Measurements from ENCODE around the gene GINS1.

Gene GINS1

DNA sequence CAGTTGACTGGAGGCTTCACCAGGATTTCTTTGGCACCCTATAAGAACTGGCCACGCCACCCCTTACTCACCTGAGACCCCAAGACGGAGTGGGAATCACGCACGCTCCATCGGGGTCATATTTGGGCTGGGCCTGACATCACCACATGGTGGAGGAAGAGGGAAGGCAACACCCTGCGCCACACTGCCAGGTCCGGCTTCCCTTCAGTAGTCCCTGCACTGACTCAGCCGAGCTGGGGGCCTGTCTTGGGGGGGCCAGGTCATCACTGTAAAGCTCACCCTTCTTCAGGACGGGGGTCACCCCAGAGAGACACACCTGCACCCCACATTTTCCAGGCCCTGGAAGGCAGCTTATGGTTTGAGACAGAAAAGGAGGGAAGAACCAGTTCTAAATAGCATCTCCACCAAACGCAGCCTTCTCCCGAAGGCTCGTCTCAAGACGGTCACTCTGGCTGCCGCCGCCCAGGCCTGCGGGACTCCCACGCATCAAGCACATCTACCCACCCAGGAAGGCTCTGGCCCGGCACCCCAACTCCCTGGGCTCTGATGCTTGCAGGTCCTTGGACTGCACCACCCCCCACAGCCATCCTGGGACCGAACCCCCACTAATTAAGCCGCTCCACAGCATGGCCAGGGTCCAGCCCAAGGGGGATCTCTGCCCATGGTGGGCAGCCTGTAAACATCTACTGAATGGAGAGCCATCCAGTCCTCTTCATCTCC is 51.8 kb downstream of the GINS1 start:
- Histone ChIP-seq H3K27ac (no peak overlapping the region), H3K9me3 (no peaks in the 10 kb centered on the region), H3K4me1 (ENCODE audit: control insufficient read depth in 1 of 2, insufficient read depth in 1 of 2, low read depth in 1 of 2, low read length in 1 of 2) (no peaks in the 10 kb centered on the region), H3K27me3 (no peaks in the 10 kb centered on the region), H3K4me3 (ENCODE audit: low read depth in 1 of 2, low read length in 1 of 2) (no peak overlapping the region), H3K36me3 (no peaks in the 10 kb centered on the region)
- no peak for TF ChIP-seq CTCF (IDR thresholded peaks at IDR 0.05)

- no peak for TF ChIP-seq CTCF (IDR thresholded peaks at IDR 0.05)
- Histone ChIP-seq H3K27me3 (no peaks in the 10 kb centered on the region), H3K4me3 (ENCODE audit: low read depth in 1 of 2, low read length in 1 of 2) (no peak overlapping the region), H3K9me3 (no peaks in the 10 kb centered on the region), H3K4me1 (ENCODE audit: control insufficient read depth in 1 of 2, insufficient read depth in 1 of 2, low read depth in 1 of 2, low read length in 1 of 2) (no peaks in the 10 kb centered on the region), H3K36me3 (no peaks in the 10 kb centered on the region), H3K27ac (no peak overlapping the region)
These were observed 52.6 kb downstream of the GINS1 start for GRCh38 chr20:25459916-25460535.

DNA sequence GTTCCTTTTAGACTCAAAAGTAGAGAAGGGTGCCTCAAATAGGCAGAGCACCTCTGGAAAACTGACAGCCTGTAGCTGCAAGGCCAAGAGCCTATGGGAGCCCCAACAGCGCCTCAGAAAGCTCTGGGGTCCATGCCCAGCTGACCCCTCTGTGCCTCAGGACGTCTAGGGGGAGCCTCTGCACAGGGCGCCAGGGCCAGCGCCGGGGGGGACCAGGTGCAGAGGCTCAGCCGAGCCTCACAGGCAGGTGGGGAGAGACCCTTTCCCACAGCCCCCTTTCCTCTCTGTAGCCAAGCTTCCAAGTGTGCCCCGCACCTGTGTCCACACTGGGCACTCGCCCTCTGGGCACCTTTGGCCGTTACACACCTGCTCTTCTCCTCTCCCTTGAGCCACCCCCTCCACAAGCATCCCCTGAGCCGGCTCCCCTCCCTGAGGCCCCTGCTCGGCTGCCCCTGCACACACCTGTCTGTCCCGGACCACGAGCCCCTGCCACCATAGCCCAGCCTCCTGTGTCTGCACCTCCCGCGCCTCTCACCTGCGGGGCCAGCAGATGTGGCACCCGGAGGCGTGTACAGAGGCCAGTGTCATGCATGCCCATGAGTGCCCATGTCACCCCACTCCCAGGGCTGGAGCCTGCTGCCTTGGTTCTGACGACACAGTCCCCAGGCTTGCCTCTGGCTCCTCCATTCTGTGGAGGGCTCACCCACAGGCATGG is 53.2 kb downstream of the GINS1 start:
- Histone ChIP-seq H3K4me3 (ENCODE audit: low read depth in 1 of 2, low read length in 1 of 2) (no peak overlapping the region), H3K27ac (no peak overlapping the region), H3K9me3 (no peaks in the 10 kb centered on the region), H3K36me3 (no peaks in the 10 kb centered on the region), H3K27me3 (no peaks in the 10 kb centered on the region), H3K4me1 (ENCODE audit: control insufficient read depth in 1 of 2, insufficient read depth in 1 of 2, low read depth in 1 of 2, low read length in 1 of 2) (no peaks in the 10 kb centered on the region)
- TF ChIP-seq CTCF (IDR thresholded peaks at IDR 0.05), result no peak

- H3K9me3 ChIP-seq, result no peaks in the 10 kb centered on the region
- TF ChIP-seq CTCF (IDR thresholded peaks at IDR 0.05), result no peak
- no peaks in the 10 kb centered on the region for H3K27me3 ChIP-seq
- no peak overlapping the region for H3K27ac ChIP-seq
- H3K4me3 ChIP-seq (ENCODE audit: low read depth in 1 of 2, low read length in 1 of 2), result no peak overlapping the region
- no peaks in the 10 kb centered on the region for H3K4me1 ChIP-seq (ENCODE audit: control insufficient read depth in 1 of 2, insufficient read depth in 1 of 2, low read depth in 1 of 2, low read length in 1 of 2)
- no peaks in the 10 kb centered on the region for H3K36me3 ChIP-seq
These were observed 53.8 kb downstream of the GINS1 start for GRCh38 chr20:25461281-25461650.

GRCh38 chr20:25461786-25462545 is 54.5 kb downstream of the GINS1 start:
- no peak overlapping the region for H3K27ac ChIP-seq

More at GRCh38 chr20:25461786-25462545, 54.5 kb downstream of the GINS1 start:
- H3K4me3 ChIP-seq (ENCODE audit: low read depth in 1 of 2, low read length in 1 of 2), result no peak overlapping the region
- H3K9me3 ChIP-seq, result no peaks in the 10 kb centered on the region
- H3K4me1 ChIP-seq (ENCODE audit: control insufficient read depth in 1 of 2, insufficient read depth in 1 of 2, low read depth in 1 of 2, low read length in 1 of 2), result no peaks in the 10 kb centered on the region
- H3K36me3 ChIP-seq, result no peaks in the 10 kb centered on the region
- no peaks in the 10 kb centered on the region for H3K27me3 ChIP-seq
- no peak for TF ChIP-seq CTCF (IDR thresholded peaks at IDR 0.05)
